HL-60 (cell line): ENCODE results near the gene RGS2.

Experiments used
- DNase-seq, 2 experiments: peaks; one replicate each; pipeline ENCODE4 v3.0.0-alpha.2; 2010 to 2020; ENCODE audit warnings: low read depth in 1 of 2, low spot score in 1 of 2
- H3K27ac ChIP-seq: fragments of 250-450 bp; sonication (Bioruptor Pico); replicated peaks from 2 replicates; pipeline ENCODE4 v1.5.1; 2020; ENCODE audit warnings: mild to moderate bottlenecking, moderate library complexity
- H3K27me3 ChIP-seq: fragments of 250-450 bp; sonication (Bioruptor Pico); 2 replicates; pipeline ENCODE4 v1.5.1; 2021; ENCODE audit warnings: mild to moderate bottlenecking, moderate library complexity; ENCODE audit not compliant: insufficient read depth, poor library complexity, severe bottlenecking
- H3K4me3 ChIP-seq: replicated peaks from 2 replicates; pipeline ENCODE4 v1.5.1; 2011; ENCODE audit warnings: mild to moderate bottlenecking, control low read depth, low read length; ENCODE audit not compliant: insufficient read depth
- GABPA ChIP-seq: IDR thresholded peaks from 2 replicates; pipeline ENCODE4 v1.6.1; 2012; ENCODE audit warnings: low read depth
- POLR2AphosphoS5 ChIP-seq: IDR thresholded peaks from 2 replicates; pipeline ENCODE4 v1.6.1; 2012; ENCODE audit warnings: low read depth
- REST ChIP-seq: IDR thresholded peaks from 2 replicates; pipeline ENCODE4 v1.6.1; 2012; ENCODE audit warnings: low read depth; ENCODE audit not compliant: insufficient replicate concordance
- SPI1 ChIP-seq: IDR thresholded peaks from 2 replicates; pipeline ENCODE4 v1.6.1; 2012; ENCODE audit warnings: low read depth, mild to moderate bottlenecking, borderline replicate concordance
- TF ChIP-seq, protein P1 (sequence below): IDR thresholded peaks from one replicate; pipeline ENCODE4 v1.5.1; 2011; ENCODE audit warnings: low read length, control low read depth, inconsistent platforms; ENCODE audit not compliant: insufficient read depth

The RGS2 gene

GRCh38 chr1:192826791-192827546 is 18.1 kb downstream of the RGS2 start:
- Histone ChIP-seq H3K27me3 (no peaks in the 10 kb centered on the region), H3K27ac (no peak overlapping the region), H3K4me3 (no peak overlapping the region)
- no peak for TF ChIP-seq SPI1
- no peak for TF ChIP-seq REST
- no peak for TF ChIP-seq GABPA
- TF ChIP-seq, protein P1, sequence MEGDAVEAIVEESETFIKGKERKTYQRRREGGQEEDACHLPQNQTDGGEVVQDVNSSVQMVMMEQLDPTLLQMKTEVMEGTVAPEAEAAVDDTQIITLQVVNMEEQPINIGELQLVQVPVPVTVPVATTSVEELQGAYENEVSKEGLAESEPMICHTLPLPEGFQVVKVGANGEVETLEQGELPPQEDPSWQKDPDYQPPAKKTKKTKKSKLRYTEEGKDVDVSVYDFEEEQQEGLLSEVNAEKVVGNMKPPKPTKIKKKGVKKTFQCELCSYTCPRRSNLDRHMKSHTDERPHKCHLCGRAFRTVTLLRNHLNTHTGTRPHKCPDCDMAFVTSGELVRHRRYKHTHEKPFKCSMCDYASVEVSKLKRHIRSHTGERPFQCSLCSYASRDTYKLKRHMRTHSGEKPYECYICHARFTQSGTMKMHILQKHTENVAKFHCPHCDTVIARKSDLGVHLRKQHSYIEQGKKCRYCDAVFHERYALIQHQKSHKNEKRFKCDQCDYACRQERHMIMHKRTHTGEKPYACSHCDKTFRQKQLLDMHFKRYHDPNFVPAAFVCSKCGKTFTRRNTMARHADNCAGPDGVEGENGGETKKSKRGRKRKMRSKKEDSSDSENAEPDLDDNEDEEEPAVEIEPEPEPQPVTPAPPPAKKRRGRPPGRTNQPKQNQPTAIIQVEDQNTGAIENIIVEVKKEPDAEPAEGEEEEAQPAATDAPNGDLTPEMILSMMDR = no peak
- no peak for TF ChIP-seq POLR2AphosphoS5
- DNase-seq = no peak

- no peak for DNase-seq
- Histone ChIP-seq H3K27ac (no peak overlapping the region), H3K4me3 (no peak overlapping the region), H3K27me3 (no peaks in the 10 kb centered on the region)
- TF ChIP-seq GABPA (no peak), POLR2AphosphoS5 (no peak), REST (no peak), SPI1 (no peak)
- TF ChIP-seq, protein P1 = no peak
Measured at GRCh38 chr1:192830595-192831246, 21.9 kb downstream of the RGS2 start.

- Histone ChIP-seq H3K4me3 (no peak overlapping the region), H3K27me3 (no peaks in the 10 kb centered on the region), H3K27ac (no peak overlapping the region)
- TF ChIP-seq GABPA (no peak), POLR2AphosphoS5 (no peak), REST (no peak), SPI1 (no peak)
- TF ChIP-seq, protein P1 = no peak
- DNase-seq = no peak
Measured at GRCh38 chr1:192831706-192832355, 23.0 kb downstream of the RGS2 start.
